GM12874 (cell line): ENCODE data around the gene SH3YL1.

Experiments
- TF ChIP-seq, protein P1 (sequence below): IDR thresholded peaks from 2 replicates; pipeline ENCODE4 v1.5.1; 2011; ENCODE audit warnings: low read depth, mild to moderate bottlenecking, control low read depth, low read length, moderate library complexity; ENCODE audit not compliant: insufficient read depth

Gene SH3YL1

DNA sequence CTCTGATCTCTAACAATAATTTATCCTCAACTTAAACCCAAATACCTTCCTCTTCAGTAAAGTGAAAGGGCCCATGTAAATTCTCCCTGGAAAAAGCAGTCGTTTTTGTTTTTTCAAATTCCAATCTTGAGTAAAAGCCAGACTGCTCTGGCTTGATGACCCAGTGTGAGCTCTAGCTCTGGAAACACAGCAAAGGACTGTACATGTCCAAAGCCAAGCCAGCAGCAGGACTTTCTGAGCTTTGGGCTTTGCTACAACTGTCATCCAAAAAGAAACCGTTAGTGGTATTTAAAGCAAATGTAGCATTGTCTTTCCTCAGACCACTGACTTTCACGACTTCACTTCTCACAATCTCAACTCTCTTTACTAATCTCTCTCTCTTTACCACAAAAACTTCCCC lies 25.4 kb downstream of the SH3YL1 start:
- TF ChIP-seq, protein P1, sequence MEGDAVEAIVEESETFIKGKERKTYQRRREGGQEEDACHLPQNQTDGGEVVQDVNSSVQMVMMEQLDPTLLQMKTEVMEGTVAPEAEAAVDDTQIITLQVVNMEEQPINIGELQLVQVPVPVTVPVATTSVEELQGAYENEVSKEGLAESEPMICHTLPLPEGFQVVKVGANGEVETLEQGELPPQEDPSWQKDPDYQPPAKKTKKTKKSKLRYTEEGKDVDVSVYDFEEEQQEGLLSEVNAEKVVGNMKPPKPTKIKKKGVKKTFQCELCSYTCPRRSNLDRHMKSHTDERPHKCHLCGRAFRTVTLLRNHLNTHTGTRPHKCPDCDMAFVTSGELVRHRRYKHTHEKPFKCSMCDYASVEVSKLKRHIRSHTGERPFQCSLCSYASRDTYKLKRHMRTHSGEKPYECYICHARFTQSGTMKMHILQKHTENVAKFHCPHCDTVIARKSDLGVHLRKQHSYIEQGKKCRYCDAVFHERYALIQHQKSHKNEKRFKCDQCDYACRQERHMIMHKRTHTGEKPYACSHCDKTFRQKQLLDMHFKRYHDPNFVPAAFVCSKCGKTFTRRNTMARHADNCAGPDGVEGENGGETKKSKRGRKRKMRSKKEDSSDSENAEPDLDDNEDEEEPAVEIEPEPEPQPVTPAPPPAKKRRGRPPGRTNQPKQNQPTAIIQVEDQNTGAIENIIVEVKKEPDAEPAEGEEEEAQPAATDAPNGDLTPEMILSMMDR: no peak

DNA sequence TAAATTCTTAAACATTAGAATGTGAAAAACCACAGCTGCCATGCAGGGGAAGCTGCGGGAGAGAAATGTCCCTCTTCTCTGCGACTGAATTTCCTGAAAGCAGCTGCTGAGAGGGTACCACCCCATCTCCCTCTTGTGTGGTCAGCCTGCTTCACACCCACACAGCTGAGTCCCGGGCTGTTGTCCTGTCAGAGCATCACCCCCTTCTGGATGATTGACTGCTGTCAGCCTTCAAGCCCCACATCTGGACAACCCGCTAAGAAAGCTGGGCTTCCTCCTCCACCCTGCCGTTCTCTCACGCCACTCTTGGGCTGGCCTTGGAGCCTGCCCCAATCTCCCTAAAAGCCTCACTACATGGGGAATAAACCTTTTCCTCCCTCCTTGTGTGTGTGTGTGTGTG lies 26.0 kb downstream of the SH3YL1 start:
- TF ChIP-seq, protein P1: no peak

GRCh38 chr2:236993-237539 lies 26.8 kb downstream of the SH3YL1 start:
- TF ChIP-seq, protein P1: no peak

DNA sequence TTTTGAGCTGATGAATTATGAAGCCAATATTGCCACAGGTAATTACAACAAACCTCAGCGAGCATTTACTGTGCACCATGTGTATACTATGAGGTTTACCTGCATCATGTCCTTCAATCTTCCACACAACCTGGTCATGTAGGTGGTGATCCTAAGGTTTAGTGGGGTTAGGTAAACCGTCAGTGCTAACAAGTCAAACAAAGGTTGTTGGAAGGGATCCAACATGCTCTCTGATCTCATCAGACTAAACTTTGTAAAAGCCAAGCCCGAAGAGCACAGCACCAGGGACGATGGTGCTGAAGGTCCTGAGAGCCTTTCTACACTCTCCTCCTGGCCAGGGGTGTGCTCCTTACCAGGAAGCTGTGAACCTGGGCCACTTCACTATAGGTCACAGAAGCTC lies 29.4 kb downstream of the SH3YL1 start:
- TF ChIP-seq, protein P1: no peak

DNA sequence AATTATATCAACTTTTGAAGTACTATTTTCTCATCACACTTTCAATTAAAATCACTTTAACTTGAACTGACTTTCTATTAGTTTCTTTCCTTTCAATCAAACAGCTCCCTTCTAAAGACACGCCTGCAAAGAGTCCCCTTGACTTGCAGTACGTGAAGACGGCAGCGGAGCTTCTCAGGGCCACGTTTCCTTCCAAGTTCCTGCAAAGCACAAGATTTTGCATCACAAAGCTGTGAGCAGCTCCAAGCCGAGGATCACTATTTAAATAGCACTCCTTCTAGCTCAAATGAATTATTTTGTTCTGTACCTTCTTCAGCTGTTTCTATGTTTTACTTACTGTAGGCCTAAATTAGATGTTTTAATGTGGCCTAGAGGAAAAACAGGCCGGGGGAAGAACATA lies 30.8 kb downstream of the SH3YL1 start:
- TF ChIP-seq, protein P1: no peak

- TF ChIP-seq, protein P1: no peak
These were observed 32.2 kb downstream of the SH3YL1 start for GRCh38 chr2:231521-232185.

GRCh38 chr2:228518-229278 lies 35.1 kb downstream of the SH3YL1 start:
- TF ChIP-seq, protein P1: no peak
